ENCODE data around the gene SLC1A7. TPM values are rescaled to one million over a fixed set of nuclear protein-coding genes. Genes with fewer than 3 reads are reported as not detected.

Gene SLC1A7
- total and polyA plus RNA-seq, 4 donors, result 0.21 to 0.67 (median 0.43) TPM

GRCh38 chr1:53073287-53073686 is 69.2 kb downstream of the SLC1A7 start:
- Histone ChIP-seq H3K4me1 (ENCODE audit: control insufficient read depth in 4 of 4, insufficient read depth in 4 of 4, low read length in 3 of 4) (no peaks in the 10 kb centered on the region), H3K4me3 (ENCODE audit: low read depth in 1 of 3, low read length in 3 of 3) (no peak overlapping the region), H3K27me3 (ENCODE audit: control insufficient read depth in 4 of 4, insufficient read depth in 4 of 4, low read length in 3 of 4) (no peaks in the 10 kb centered on the region), H3K36me3 (ENCODE audit: control insufficient read depth in 4 of 4, insufficient read depth in 3 of 4, low read depth in 1 of 4, low read length in 3 of 4) (no peaks in the 10 kb centered on the region), H3K9ac (ENCODE audit: low read depth in 1 of 2, low read length in 2 of 2) (no peak overlapping the region), H3K9me3 (ENCODE audit: control insufficient read depth in 4 of 4, low read length in 3 of 4) (no peaks in the 10 kb centered on the region), H3K27ac (ENCODE audit: low read depth in 1 of 2, low read length in 2 of 2) (no peak overlapping the region)
- 97% methylated on average over 7 of the region's 7 CpGs for WGBS
- no peak for DNase-seq (ENCODE audit: low spot score)
- TF ChIP-seq ATF3 (IDR thresholded peaks at IDR 0.05) (no peak), HNF4A (conservative IDR thresholded peaks at IDR 0.05) (no peak), GABPA (IDR thresholded peaks at IDR 0.05 in 1 of 2, conservative IDR thresholded peaks at IDR 0.05 in 1 of 2) (no peak), TAF1 (conservative IDR thresholded peaks at IDR 0.05) (no peak), FOXA1 (IDR thresholded peaks at IDR 0.05) (no peak), JUND (IDR thresholded peaks at IDR 0.05) (no peak), CTCF (IDR thresholded peaks at IDR 0.05; ENCODE audit: low read depth, low read length, missing input control) (no peak)
- TF ChIP-seq, protein P1, sequence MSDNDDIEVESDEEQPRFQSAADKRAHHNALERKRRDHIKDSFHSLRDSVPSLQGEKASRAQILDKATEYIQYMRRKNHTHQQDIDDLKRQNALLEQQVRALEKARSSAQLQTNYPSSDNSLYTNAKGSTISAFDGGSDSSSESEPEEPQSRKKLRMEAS (IDR thresholded peaks at IDR 0.05), result no peak

GRCh38 chr1:53071915-53072314 is 70.5 kb downstream of the SLC1A7 start:
- Histone ChIP-seq H3K27me3 (ENCODE audit: control insufficient read depth in 4 of 4, insufficient read depth in 4 of 4, low read length in 3 of 4) (no peaks in the 10 kb centered on the region), H3K4me3 (ENCODE audit: low read depth in 1 of 3, low read length in 3 of 3) (no peak overlapping the region), H3K36me3 (ENCODE audit: control insufficient read depth in 4 of 4, insufficient read depth in 3 of 4, low read depth in 1 of 4, low read length in 3 of 4) (no peaks in the 10 kb centered on the region), H3K27ac (ENCODE audit: low read depth in 1 of 2, low read length in 2 of 2) (no peak overlapping the region), H3K9me3 (ENCODE audit: control insufficient read depth in 4 of 4, low read length in 3 of 4) (no peaks in the 10 kb centered on the region), H3K9ac (ENCODE audit: low read depth in 1 of 2, low read length in 2 of 2) (no peak overlapping the region), H3K4me1 (ENCODE audit: control insufficient read depth in 4 of 4, insufficient read depth in 4 of 4, low read length in 3 of 4) (no peaks in the 10 kb centered on the region)
- 99% methylated on average over 1 of the region's 1 CpG for WGBS
- no peak for DNase-seq (ENCODE audit: low spot score)
- TF ChIP-seq HNF4A (conservative IDR thresholded peaks at IDR 0.05) (no peak), SP1 (IDR thresholded peaks at IDR 0.05) (no peak), TAF1 (conservative IDR thresholded peaks at IDR 0.05) (no peak), YY1 (IDR thresholded peaks at IDR 0.05) (no peak), CTCF (IDR thresholded peaks at IDR 0.05; ENCODE audit: low read depth, low read length, missing input control) (no peak), RXRA (IDR thresholded peaks at IDR 0.05) (no peak), HNF4G (IDR thresholded peaks at IDR 0.05) (no peak), ZBTB33 (IDR thresholded peaks at IDR 0.05) (no peak)
- TF ChIP-seq, protein P2, sequence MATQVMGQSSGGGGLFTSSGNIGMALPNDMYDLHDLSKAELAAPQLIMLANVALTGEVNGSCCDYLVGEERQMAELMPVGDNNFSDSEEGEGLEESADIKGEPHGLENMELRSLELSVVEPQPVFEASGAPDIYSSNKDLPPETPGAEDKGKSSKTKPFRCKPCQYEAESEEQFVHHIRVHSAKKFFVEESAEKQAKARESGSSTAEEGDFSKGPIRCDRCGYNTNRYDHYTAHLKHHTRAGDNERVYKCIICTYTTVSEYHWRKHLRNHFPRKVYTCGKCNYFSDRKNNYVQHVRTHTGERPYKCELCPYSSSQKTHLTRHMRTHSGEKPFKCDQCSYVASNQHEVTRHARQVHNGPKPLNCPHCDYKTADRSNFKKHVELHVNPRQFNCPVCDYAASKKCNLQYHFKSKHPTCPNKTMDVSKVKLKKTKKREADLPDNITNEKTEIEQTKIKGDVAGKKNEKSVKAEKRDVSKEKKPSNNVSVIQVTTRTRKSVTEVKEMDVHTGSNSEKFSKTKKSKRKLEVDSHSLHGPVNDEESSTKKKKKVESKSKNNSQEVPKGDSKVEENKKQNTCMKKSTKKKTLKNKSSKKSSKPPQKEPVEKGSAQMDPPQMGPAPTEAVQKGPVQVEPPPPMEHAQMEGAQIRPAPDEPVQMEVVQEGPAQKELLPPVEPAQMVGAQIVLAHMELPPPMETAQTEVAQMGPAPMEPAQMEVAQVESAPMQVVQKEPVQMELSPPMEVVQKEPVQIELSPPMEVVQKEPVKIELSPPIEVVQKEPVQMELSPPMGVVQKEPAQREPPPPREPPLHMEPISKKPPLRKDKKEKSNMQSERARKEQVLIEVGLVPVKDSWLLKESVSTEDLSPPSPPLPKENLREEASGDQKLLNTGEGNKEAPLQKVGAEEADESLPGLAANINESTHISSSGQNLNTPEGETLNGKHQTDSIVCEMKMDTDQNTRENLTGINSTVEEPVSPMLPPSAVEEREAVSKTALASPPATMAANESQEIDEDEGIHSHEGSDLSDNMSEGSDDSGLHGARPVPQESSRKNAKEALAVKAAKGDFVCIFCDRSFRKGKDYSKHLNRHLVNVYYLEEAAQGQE (IDR thresholded peaks at IDR 0.05), result no peak
